ENCODE results near the gene DNASE1L1. TPM values are rescaled to one million over a fixed set of nuclear protein-coding genes. Genes with fewer than 3 reads are reported as not detected.
A peak's percentile ranks its signal among the peaks of the same experiment; 100 is the strongest.

Gene DNASE1L1
- total and polyA plus RNA-seq, 2 of the 13 experiments (the other 11 are each of a cell fraction or from before 2014, with no cell fraction given) = 4.7 to 12.3 TPM

DNA sequence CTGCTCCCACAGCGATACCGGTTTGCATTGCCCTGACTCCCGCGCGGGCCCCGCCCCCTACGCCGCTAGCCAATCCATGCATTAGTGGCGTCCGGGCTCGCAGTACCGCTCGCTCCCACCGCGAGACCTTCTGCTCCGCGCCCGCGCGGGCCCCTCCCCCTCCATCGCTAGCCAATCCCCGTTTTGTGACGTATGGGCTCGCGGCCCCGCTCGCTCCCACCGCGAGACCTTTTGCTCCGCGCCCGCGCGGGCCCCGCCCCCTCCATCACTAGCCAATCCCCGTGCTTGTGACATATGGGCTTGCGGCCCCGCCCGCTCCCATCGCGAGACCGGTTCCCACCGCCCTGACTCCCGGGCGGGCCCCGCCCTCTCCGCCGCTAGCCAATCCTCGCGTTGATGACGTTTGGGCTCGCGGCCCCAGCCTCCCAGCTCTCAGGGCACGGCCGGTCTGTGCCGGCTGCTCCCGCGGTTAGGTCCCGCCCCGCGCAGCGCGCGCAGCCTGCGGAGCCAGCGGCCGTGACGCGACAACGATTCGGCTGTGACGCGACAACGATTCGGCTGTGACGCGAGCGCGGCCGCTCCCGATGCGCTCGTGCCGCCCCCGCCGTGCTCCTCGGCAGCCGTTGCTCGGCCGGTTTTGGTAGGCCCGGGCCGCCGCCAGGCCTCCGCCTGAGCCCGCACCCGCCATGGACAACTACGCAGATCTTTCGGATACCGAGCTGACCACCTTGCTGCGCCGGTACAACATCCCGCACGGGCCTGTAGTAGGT lies 30.1 kb downstream of the DNASE1L1 start, which contains the start of gene EMD (continued):
- no peak for TF ChIP-seq ZSCAN20 (CRISPR knock-in tag; IDR thresholded peaks at IDR 0.05; ENCODE audit: borderline replicate concordance)
- no peak for TF ChIP-seq ZNF672 (CRISPR knock-in tag; IDR thresholded peaks at IDR 0.05)
- no peak for TF ChIP-seq ZNF432 (CRISPR knock-in tag; IDR thresholded peaks at IDR 0.05; ENCODE audit: borderline replicate concordance)
- no peak for TF ChIP-seq ZNF691 (CRISPR knock-in tag; IDR thresholded peaks at IDR 0.05; ENCODE audit: borderline replicate concordance, low read depth)
- TF ChIP-seq MEF2D (CRISPR knock-in tag; IDR thresholded peaks at IDR 0.05) = no peak
- TF ChIP-seq NCOA1 (CRISPR knock-in tag; IDR thresholded peaks at IDR 0.05) = no peak
- TF ChIP-seq, protein P1, sequence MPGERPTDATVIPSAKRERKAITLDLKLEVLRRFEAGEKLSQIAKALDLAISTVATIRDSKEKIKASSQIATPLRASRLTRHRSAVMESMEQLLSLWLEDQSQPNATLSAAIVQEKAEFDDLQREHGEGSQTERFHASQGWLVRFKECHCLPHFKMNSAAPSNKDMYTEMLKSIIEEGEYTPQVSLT (CRISPR knock-in tag; IDR thresholded peaks at IDR 0.05; ENCODE audit: borderline replicate concordance, low read depth) = no peak
- TF ChIP-seq SNAPC4 (CRISPR knock-in tag; IDR thresholded peaks at IDR 0.05) = no peak
- TF ChIP-seq, protein P2, sequence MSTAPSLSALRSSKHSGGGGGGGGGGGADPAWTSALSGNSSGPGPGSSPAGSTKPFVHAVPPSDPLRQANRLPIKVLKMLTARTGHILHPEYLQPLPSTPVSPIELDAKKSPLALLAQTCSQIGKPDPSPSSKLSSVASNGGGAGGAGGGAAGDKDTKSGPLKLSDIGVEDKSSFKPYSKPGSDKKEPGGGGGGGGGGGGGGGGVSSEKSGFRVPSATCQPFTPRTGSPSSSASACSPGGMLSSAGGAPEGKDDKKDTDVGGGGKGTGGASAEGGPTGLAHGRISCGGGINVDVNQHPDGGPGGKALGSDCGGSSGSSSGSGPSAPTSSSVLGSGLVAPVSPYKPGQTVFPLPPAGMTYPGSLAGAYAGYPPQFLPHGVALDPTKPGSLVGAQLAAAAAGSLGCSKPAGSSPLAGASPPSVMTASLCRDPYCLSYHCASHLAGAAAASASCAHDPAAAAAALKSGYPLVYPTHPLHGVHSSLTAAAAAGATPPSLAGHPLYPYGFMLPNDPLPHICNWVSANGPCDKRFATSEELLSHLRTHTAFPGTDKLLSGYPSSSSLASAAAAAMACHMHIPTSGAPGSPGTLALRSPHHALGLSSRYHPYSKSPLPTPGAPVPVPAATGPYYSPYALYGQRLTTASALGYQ (CRISPR knock-in tag; IDR thresholded peaks at IDR 0.05) = no peak
- no peak for TF ChIP-seq RFX1 (IDR thresholded peaks at IDR 0.05)
- TF ChIP-seq ZNF670 (CRISPR knock-in tag; IDR thresholded peaks at IDR 0.05; ENCODE audit: borderline replicate concordance) = 0 out of 2 replicates have a peak, but pooled peaks have one; percentile 11
- no peak for TF ChIP-seq AFF4 (CRISPR knock-in tag; IDR thresholded peaks at IDR 0.05)
- TF ChIP-seq ZNF251 (CRISPR knock-in tag; IDR thresholded peaks at IDR 0.05) = no peak
- no peak for TF ChIP-seq SOX5 (CRISPR knock-in tag; IDR thresholded peaks at IDR 0.05; ENCODE audit: borderline replicate concordance)
- no peak for TF ChIP-seq MAFK (conservative IDR thresholded peaks at IDR 0.05 in 1 of 2, IDR thresholded peaks at IDR 0.05 in 1 of 2; ENCODE audit: low read length in 2 of 2)
- TF ChIP-seq KLF12 (CRISPR knock-in tag; IDR thresholded peaks at IDR 0.05; ENCODE audit: borderline replicate concordance) = no peak
- no peak for TF ChIP-seq ZNF781 (CRISPR knock-in tag; IDR thresholded peaks at IDR 0.05; ENCODE audit: borderline replicate concordance, not compliant biosample characterization)

All from HepG2 (cell line).